COLO668 (cell line): ENCODE results near the gene TACR3.
"Not testable (repeated sequence)": the region's sequence is repeated elsewhere in the genome, so short reads cannot be mapped to it uniquely, and the experiment has no call there.

ENCODE experiments used
- DNase-seq: peaks from one replicate; lab custom pipeline; 2025; ENCODE audit not compliant: unreplicated experiment; lab: John Stamatoyannopoulos, UW

The TACR3 gene, protein sequence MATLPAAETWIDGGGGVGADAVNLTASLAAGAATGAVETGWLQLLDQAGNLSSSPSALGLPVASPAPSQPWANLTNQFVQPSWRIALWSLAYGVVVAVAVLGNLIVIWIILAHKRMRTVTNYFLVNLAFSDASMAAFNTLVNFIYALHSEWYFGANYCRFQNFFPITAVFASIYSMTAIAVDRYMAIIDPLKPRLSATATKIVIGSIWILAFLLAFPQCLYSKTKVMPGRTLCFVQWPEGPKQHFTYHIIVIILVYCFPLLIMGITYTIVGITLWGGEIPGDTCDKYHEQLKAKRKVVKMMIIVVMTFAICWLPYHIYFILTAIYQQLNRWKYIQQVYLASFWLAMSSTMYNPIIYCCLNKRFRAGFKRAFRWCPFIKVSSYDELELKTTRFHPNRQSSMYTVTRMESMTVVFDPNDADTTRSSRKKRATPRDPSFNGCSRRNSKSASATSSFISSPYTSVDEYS

DNA sequence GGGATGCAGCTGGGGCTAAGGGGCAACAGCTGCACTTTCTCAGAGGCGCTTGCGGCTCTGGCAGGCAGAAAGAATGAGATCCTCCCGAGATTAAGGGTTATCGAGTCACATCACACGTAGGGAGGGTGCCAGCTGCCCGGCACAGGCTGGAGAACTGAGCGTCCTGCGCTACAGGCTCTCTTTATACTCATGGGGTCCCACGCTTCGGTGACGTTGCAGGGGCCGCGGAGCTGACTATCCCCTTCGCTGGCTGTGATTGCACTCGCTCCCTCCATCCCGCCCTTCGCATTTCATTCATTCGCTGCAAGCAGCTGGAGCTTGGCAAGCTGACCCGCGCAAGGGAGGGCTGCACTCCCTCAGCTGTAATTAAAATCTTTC lies at the start of gene TACR3:
TACR3 (minus strand) TSS at position 156 of the 378 bp plus-strand sequence. CDS start 310 bp downstream, outside the sequence.
- no peak for DNase-seq

DNA sequence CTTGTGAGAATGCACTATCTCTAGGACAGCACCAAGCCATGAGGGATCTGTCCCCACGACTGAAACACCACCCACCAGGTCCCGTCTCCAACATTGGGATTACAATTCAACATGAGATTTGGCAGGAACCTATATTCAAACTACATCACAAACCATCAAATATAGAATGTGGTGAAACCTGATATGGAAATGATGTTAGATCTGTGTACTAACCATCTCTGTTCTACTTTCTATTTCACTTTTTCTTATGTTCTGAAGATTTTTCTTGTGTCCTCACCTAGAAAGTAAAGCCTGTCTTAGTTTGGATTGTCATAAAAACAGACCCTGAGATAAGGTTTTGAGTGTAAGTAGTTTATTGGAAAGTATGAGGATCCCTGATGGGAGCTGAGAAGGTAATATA lies 37.8 kb upstream of the TACR3 start:
- DNase-seq = no peak

GRCh38 chr4:103756741-103757140 lies 37.0 kb upstream of the TACR3 start:
- DNase-seq = no peak

- no peak for DNase-seq
These were observed 35.1 kb upstream of the TACR3 start for GRCh38 chr4:103754844-103755243.

DNA sequence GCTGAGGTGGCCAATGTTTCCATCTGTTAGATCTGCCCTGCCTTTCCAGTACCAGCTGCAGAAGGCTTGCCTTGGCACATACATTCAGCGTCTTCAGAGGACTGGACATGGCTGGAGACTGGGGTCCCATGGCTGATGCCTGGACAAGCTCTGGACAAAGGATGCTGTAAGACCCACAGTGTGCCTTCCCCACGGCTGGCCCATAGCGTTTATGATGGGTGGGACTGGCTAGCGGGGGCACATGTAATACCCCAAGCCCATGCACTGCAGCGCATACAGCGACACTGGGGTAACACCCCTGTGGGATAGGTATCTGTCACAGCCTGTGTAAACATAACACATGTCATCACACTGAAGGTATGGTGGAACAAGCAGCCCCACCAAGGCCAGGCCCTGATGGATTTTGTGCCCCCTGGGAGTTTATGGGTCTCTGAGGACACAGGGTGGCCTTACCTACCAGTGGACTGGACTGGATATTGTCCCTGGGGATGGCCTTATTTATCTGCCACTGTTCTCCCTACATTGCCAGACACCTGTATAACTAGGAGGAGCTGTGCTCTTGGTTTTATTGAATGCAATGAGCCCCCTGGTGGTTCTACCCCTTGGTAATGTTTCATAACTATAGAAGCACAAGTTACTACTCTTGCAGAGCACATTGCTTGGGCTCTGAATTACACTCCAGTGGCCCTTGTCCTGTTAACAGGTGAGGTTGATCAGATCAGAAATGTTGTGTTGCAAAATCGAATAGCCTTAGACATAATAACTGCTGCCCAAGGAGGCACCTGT lies 34.3 kb upstream of the TACR3 start:
- no peak for DNase-seq

GRCh38 chr4:103723150-103723549 lies 3.4 kb upstream of the TACR3 start:
- DNase-seq = not testable (repeated sequence)

- DNase-seq = no peak
These were observed 1.5 kb upstream of the TACR3 start for GRCh38 chr4:103721251-103721650.

- DNase-seq = no peak
These were observed 876 bp upstream of the TACR3 start for GRCh38 chr4:103720661-103721060.

- no peak for DNase-seq
These were observed 518 bp downstream of the TACR3 start for GRCh38 chr4:103719105-103719829.

DNA sequence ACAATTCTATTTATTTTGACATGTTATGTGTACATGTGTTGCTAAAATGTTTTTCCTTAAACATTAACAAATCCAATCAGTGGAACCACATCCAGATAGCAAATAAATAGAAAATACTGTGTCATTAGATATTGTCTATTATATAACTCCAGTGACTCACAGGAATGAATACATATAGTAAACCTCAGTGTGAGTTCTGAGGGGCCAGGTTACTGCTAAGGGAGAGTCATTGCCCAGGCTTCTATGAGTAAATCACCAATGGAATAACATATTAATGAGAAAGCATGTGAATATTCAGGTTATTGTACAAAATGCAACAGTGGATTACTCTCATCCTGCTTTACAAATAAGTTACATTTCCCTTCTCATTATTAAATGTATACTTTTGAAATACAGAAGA lies 27.2 kb downstream of the TACR3 start:
- no peak for DNase-seq

DNA sequence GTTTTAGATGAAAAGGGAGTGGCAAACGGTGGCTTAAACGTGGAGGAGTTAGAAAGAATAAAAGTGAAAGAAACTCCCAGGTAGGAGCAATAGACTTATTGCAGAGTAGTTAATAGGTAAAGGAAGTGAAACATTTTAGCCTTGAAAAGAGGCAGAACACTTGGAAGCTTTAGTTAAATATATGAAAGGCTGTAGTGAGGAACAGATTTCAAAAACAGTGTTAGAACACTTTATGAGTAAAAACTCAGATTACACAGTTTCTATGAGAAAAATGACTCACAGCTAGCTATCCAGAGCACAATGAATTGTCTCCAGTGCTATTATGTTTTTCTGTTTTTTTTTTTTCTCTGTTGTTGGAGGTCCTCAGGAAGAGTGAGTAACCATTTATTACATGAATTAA lies 45.8 kb downstream of the TACR3 start:
- DNase-seq = no peak

DNA sequence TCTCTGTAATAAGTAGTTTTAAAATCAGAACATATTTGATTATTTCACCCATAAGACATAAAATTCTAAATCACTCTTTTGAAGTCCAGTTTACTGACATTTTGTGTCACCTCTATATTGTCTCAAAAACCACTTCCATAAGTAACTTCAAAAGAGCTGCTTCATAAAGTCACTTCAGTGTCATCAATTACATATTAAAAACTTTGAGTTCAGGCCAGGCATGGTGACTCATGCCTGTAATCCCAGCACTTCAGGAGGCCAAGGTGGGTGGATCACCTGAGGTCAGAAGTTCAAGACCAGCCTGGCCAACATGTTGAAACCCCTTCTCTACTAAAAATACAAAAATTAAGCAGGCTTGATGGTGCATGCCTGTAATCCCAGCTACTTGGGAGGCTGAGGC lies 53.0 kb downstream of the TACR3 start:
- DNase-seq = not testable (repeated sequence)

GRCh38 chr4:103664436-103665075 lies 55.2 kb downstream of the TACR3 start:
- no peak for DNase-seq

DNA sequence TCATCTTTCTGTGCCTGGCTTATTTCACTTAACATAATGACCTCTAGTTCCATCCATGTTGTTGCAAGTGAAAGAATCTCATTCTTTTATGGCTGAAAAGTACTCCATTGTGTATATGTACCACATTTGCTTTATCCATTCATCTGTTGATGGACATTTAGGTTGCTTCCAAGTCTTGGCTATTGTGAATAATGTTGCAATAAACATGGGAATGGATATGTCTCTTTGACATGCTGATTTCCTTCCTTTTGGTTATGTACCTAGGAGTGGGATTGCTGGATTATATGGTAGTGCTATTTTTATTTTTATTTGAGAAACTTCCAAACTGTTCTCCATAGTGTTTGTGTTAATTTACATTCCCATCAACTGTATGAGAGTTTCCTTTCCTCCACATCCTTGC lies 71.2 kb downstream of the TACR3 start:
- DNase-seq = no peak

DNA sequence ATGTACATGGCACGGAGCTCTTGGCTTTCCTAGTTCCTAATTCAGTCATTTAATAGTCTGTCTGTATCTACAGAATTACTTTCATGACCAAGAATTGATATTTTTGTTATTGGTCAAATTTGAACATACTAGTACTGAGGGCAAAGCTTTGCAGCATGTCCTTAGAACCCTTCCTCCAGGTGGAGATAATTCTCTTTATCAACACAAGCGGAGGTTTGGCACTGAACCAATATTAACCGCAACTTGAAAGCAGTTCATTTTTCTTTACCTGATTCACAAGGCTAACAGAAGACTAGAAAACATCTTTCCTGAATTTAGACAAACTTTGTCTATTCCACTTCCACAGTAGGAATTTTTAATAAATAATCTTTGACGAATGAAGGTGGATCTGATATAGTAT lies 73.8 kb downstream of the TACR3 start:
- DNase-seq = no peak

- DNase-seq = no peak
These were observed 85.5 kb downstream of the TACR3 start for GRCh38 chr4:103634236-103634635.

- no peak for DNase-seq
These were observed 93.5 kb downstream of the TACR3 start for GRCh38 chr4:103626296-103626695.

DNA sequence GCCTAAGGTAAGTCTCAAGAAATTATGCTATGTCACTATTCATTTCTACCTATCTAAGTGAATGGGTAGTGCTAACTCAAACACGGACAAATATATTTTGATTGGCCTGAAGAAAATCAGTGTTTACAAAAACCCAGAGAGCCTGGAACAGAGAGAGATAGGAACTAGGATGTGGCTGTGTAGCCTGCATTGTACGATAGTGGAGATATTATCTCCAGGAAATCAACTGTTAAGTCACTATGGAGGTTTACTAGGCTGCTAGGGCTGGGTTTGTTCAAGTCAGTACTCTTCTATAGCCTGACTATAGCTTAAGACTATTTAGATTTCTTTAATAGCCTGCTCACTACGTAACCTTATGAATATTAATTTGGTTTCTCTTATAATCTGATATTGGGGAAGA lies 127.9 kb downstream of the TACR3 start:
- DNase-seq = no peak

- no peak for DNase-seq
These were observed 152.2 kb downstream of the TACR3 start for GRCh38 chr4:103567591-103567990.

- DNase-seq = not testable (repeated sequence)
These were observed 160.6 kb downstream of the TACR3 start for GRCh38 chr4:103559178-103559577.
